Measurements from ENCODE around the gene RAB34. TPM values are rescaled to one million over a fixed set of nuclear protein-coding genes. Genes with fewer than 3 reads are reported as not detected.

RAB34 gene
- polyA plus RNA-seq, 2 of the 4 experiments (the other 2 are of a cell fraction): 211 to 288 TPM

Small RNA genes within 50 kb of the gene (small RNA-seq; reads per million reads assigned to genes)
- gene SNORD42A (0 reads per million in 6 experiments), gene SNORD42B (0.39 to 12.7 (median 5.1) reads per million in 6 experiments), gene SNORD4A (0 reads per million in 6 experiments), gene SNORD4B (0 reads per million in 6 experiments)

Other genes with a start within 250 kb of the RAB34 start
- gene SLC13A2, start 244.2 kb downstream of the RAB34 start, polyA plus RNA-seq (2011; rRNA removed): 0.06 and 0.16 TPM in 2 replicates
- gene SLC13A2, start 244.2 kb downstream of the RAB34 start, polyA plus RNA-seq (2017; fragmentation: RNase III; extraction: RNeasy Plus Mini Kit Qiagen cat#74134 plus additional on column Dnase treatment): not detected in 3 replicates
- gene FOXN1, start 211.5 kb downstream of the RAB34 start, polyA plus RNA-seq (2011; rRNA removed): not detected in 2 replicates
- not detected in 3 replicates for gene FOXN1, start 211.5 kb downstream of the RAB34 start, polyA plus RNA-seq (2017; fragmentation: RNase III; extraction: RNeasy Plus Mini Kit Qiagen cat#74134 plus additional on column Dnase treatment)
- gene UNC119, start 165.2 kb downstream of the RAB34 start, polyA plus RNA-seq (2011; rRNA removed): 50.5 and 53.5 TPM in 2 replicates
- 22.8 to 27.8 TPM (median 26.0 TPM) in 3 replicates for gene UNC119, start 165.2 kb downstream of the RAB34 start, polyA plus RNA-seq (2017; fragmentation: RNase III; extraction: RNeasy Plus Mini Kit Qiagen cat#74134 plus additional on column Dnase treatment)
- 50.0 and 53.2 TPM in 2 replicates for gene PIGS, start 146.3 kb downstream of the RAB34 start, polyA plus RNA-seq (2011; rRNA removed)
- 46.6 to 53.3 TPM (median 53.2 TPM) in 3 replicates for gene PIGS, start 146.3 kb downstream of the RAB34 start, polyA plus RNA-seq (2017; fragmentation: RNase III; extraction: RNeasy Plus Mini Kit Qiagen cat#74134 plus additional on column Dnase treatment)
- 6.3 and 10.1 TPM in 2 replicates for gene ALDOC, start 141.0 kb downstream of the RAB34 start, polyA plus RNA-seq (2011; rRNA removed)
- gene ALDOC, start 141.0 kb downstream of the RAB34 start, polyA plus RNA-seq (2017; fragmentation: RNase III; extraction: RNeasy Plus Mini Kit Qiagen cat#74134 plus additional on column Dnase treatment): 1.7 to 1.9 TPM (median 1.9 TPM) in 3 replicates
- gene SPAG5, start 118.8 kb downstream of the RAB34 start, polyA plus RNA-seq (2011; rRNA removed): 111 and 123 TPM in 2 replicates
- gene SPAG5, start 118.8 kb downstream of the RAB34 start, polyA plus RNA-seq (2017; fragmentation: RNase III; extraction: RNeasy Plus Mini Kit Qiagen cat#74134 plus additional on column Dnase treatment): 106 to 111 TPM (median 107 TPM) in 3 replicates
- gene RSKR, start 103.7 kb downstream of the RAB34 start, polyA plus RNA-seq (2011; rRNA removed): 18.7 and 22.0 TPM in 2 replicates
- 5.6 to 6.6 TPM (median 5.8 TPM) in 3 replicates for gene RSKR, start 103.7 kb downstream of the RAB34 start, polyA plus RNA-seq (2017; fragmentation: RNase III; extraction: RNeasy Plus Mini Kit Qiagen cat#74134 plus additional on column Dnase treatment)
- 150 and 243 TPM in 2 replicates for gene BLTP2, start 72.7 kb downstream of the RAB34 start, polyA plus RNA-seq (2011; rRNA removed)
- 78.8 to 81.1 TPM (median 79.8 TPM) in 3 replicates for gene BLTP2, start 72.7 kb downstream of the RAB34 start, polyA plus RNA-seq (2017; fragmentation: RNase III; extraction: RNeasy Plus Mini Kit Qiagen cat#74134 plus additional on column Dnase treatment)
- gene SDF2, start 56.0 kb downstream of the RAB34 start, polyA plus RNA-seq (2011; rRNA removed): 87.9 and 113 TPM in 2 replicates
- gene SDF2, start 56.0 kb downstream of the RAB34 start, polyA plus RNA-seq (2017; fragmentation: RNase III; extraction: RNeasy Plus Mini Kit Qiagen cat#74134 plus additional on column Dnase treatment): 86.0 to 96.4 TPM (median 93.8 TPM) in 3 replicates
- gene SUPT6H, start 55.7 kb downstream of the RAB34 start, polyA plus RNA-seq (2011; rRNA removed): 51.4 and 61.0 TPM in 2 replicates
- gene SUPT6H, start 55.7 kb downstream of the RAB34 start, polyA plus RNA-seq (2017; fragmentation: RNase III; extraction: RNeasy Plus Mini Kit Qiagen cat#74134 plus additional on column Dnase treatment): 63.8 to 64.6 TPM (median 64.2 TPM) in 3 replicates
- 3.8 and 4.0 TPM in 2 replicates for gene PROCA1, start 6.0 kb downstream of the RAB34 start, polyA plus RNA-seq (2011; rRNA removed)
- 2.5 to 4.9 TPM (median 4.2 TPM) in 3 replicates for gene PROCA1, start 6.0 kb downstream of the RAB34 start, polyA plus RNA-seq (2017; fragmentation: RNase III; extraction: RNeasy Plus Mini Kit Qiagen cat#74134 plus additional on column Dnase treatment)
- gene RPL23A, start 2.1 kb upstream of the RAB34 start, polyA plus RNA-seq (2011; rRNA removed): 2,521 and 2,887 TPM in 2 replicates
- 1,026 to 1,151 TPM (median 1,061 TPM) in 3 replicates for gene RPL23A, start 2.1 kb upstream of the RAB34 start, polyA plus RNA-seq (2017; fragmentation: RNase III; extraction: RNeasy Plus Mini Kit Qiagen cat#74134 plus additional on column Dnase treatment)
- gene TLCD1, start 8.4 kb upstream of the RAB34 start, polyA plus RNA-seq (2011; rRNA removed): 83.3 and 86.7 TPM in 2 replicates
- gene TLCD1, start 8.4 kb upstream of the RAB34 start, polyA plus RNA-seq (2017; fragmentation: RNase III; extraction: RNeasy Plus Mini Kit Qiagen cat#74134 plus additional on column Dnase treatment): 36.7 to 43.9 TPM (median 37.7 TPM) in 3 replicates
- gene NEK8, start 10.9 kb upstream of the RAB34 start, polyA plus RNA-seq (2011; rRNA removed): 5.1 and 7.7 TPM in 2 replicates
- 4.2 to 5.8 TPM (median 5.3 TPM) in 3 replicates for gene NEK8, start 10.9 kb upstream of the RAB34 start, polyA plus RNA-seq (2017; fragmentation: RNase III; extraction: RNeasy Plus Mini Kit Qiagen cat#74134 plus additional on column Dnase treatment)
- gene TRAF4, start 26.1 kb upstream of the RAB34 start, polyA plus RNA-seq (2011; rRNA removed): 64.0 and 70.2 TPM in 2 replicates
- gene TRAF4, start 26.1 kb upstream of the RAB34 start, polyA plus RNA-seq (2017; fragmentation: RNase III; extraction: RNeasy Plus Mini Kit Qiagen cat#74134 plus additional on column Dnase treatment): 65.0 to 68.2 TPM (median 66.0 TPM) in 3 replicates
- 10.7 and 15.3 TPM in 2 replicates for gene FAM222B, start 124.9 kb upstream of the RAB34 start, polyA plus RNA-seq (2011; rRNA removed)
- gene FAM222B, start 124.9 kb upstream of the RAB34 start, polyA plus RNA-seq (2017; fragmentation: RNase III; extraction: RNeasy Plus Mini Kit Qiagen cat#74134 plus additional on column Dnase treatment): 14.3 to 15.6 TPM (median 14.7 TPM) in 3 replicates
- gene ERAL1, start 137.1 kb upstream of the RAB34 start, polyA plus RNA-seq (2011; rRNA removed): 88.3 and 123 TPM in 2 replicates
- gene ERAL1, start 137.1 kb upstream of the RAB34 start, polyA plus RNA-seq (2017; fragmentation: RNase III; extraction: RNeasy Plus Mini Kit Qiagen cat#74134 plus additional on column Dnase treatment): 78.8 to 80.2 TPM (median 78.9 TPM) in 3 replicates
- 68.8 and 78.6 TPM in 2 replicates for gene FLOT2, start 179.9 kb upstream of the RAB34 start, polyA plus RNA-seq (2011; rRNA removed)
- 62.8 to 71.0 TPM (median 66.4 TPM) in 3 replicates for gene FLOT2, start 179.9 kb upstream of the RAB34 start, polyA plus RNA-seq (2017; fragmentation: RNase III; extraction: RNeasy Plus Mini Kit Qiagen cat#74134 plus additional on column Dnase treatment)
- 7.0 and 7.3 TPM in 2 replicates for gene DHRS13, start 185.2 kb upstream of the RAB34 start, polyA plus RNA-seq (2011; rRNA removed)
- 3.5 to 4.9 TPM (median 4.8 TPM) in 3 replicates for gene DHRS13, start 185.2 kb upstream of the RAB34 start, polyA plus RNA-seq (2017; fragmentation: RNase III; extraction: RNeasy Plus Mini Kit Qiagen cat#74134 plus additional on column Dnase treatment)
- gene PHF12, start 233.7 kb upstream of the RAB34 start, polyA plus RNA-seq (2011; rRNA removed): 25.3 and 29.3 TPM in 2 replicates
- gene PHF12, start 233.7 kb upstream of the RAB34 start, polyA plus RNA-seq (2017; fragmentation: RNase III; extraction: RNeasy Plus Mini Kit Qiagen cat#74134 plus additional on column Dnase treatment): 28.0 to 31.9 TPM (median 29.9 TPM) in 3 replicates

Measured in A549 (cell line).